Skeletal muscle cell (primary cell): ENCODE results near the gene RAB11FIP3.

Experiments used
- DNase-seq: peaks from one replicate; pipeline ENCODE4 v3.0.0-alpha.2; 2010; ENCODE audit warnings: low read depth
- H3K4me3 ChIP-seq: 2 replicates; pipeline ENCODE4 v1.5.1; 2011; ENCODE audit warnings: low read depth, mild to moderate bottlenecking, control low read depth, low read length, moderate library complexity

The RAB11FIP3 gene

DNA sequence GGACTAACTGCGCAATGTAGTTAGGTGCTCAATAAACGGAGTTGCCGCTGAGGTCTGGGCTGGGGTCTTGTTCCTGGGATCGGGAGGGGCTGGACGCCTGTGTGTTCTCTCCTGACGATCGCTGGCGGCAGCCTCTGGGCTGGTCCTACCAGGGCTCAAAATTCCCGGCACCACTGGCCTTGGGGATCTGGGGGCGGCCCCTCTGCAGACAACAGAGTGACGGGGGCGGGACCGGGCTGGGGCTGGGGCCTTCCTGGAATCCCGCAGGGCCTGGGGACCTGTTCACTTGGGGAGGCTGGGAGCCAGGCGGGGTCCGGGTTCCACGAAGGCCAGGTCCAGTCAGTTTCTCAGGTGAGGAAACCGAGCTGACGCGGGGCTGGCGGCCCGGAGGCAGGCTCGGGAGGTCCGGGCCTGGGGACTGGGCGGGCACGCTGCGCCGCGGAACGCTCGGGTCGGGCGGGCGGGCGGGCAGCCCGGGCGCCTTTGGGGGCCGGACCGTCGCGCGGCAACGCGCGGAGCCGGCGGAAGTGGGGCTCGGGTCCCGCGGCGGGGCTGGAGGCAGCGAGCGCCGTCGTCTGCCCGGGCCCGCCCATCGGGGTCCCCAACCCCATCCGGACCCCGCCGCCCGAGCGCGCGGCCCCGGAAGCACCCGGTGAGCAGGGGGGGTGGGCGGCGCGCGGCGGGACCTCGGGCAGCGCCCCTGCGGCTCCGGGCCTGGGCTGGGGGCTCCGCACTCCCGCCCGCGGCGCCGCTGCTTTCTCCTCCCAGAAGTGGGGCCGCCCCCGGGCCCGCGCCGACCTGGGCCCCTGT lies 144.2 kb downstream of the RAB11FIP3 start, which contains the start of gene PIGQ:
Gene PIGQ (plus strand): TSS at position 524 of the 810 bp plus-strand sequence. CDS start 4,107 bp downstream, outside the sequence.
- H3K4me3 ChIP-seq = peak within 1 kb of the TSS; percentile 91
- no peak for DNase-seq
